Measurements from ENCODE around the gene CCSAP. TPM values are rescaled to one million over a fixed set of nuclear protein-coding genes. Genes with fewer than 3 reads are reported as not detected.
A peak's percentile ranks its signal among the peaks of the same experiment; 100 is the strongest.

The CCSAP gene
- polyA plus RNA-seq, 3 donors: 5.2 to 12.2 (median 6.7) TPM

DNA sequence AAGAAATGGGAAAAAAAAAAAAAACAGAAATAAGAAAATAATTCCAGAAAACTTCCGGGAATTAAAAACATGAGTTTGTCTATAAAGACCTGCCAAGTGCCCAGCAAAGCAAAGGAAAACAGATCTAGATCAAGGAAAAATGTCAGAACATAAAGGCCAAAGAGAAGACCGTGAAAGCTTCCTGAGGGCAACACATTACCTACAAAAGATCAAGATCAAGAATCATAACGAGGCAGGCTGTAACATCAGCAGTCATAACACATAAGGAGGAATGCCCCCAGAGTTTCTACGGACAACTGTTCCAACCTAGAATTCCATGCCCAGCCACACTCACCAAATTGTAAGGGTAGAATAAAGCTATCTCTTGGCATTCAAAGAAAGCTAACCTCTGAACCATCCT is 3.8 kb downstream of the CCSAP start:
- DNase-seq: no peak
- Histone ChIP-seq H3K4me1 (ENCODE audit: control insufficient read depth in 1 of 2, insufficient read depth in 2 of 2, low read length in 2 of 2) (peaks cover 38 to 52% of the 10 kb centered on the region in 2 donors), H3K4me3 (replicated peaks in 1 of 3; ENCODE audit: low read depth in 2 of 3, low read length in 3 of 3) (peak overlapping the region in 1 of 3 experiments; percentile 11), H3K27ac (ENCODE audit: low read depth in 1 of 2, low read length in 2 of 2) (peak overlapping the region in 1 of 2 donors; percentile 17), H3K36me3 (replicated peaks in 1 of 2; ENCODE audit: control insufficient read depth in 1 of 2, insufficient read depth in 2 of 2, low read length in 2 of 2) (peaks cover 6 to 11% of the 10 kb centered on the region in 2 donors), H3K4me2 (replicated peaks; ENCODE audit: extremely low read depth, low read length, poor library complexity, severe bottlenecking) (no peak overlapping the region), H3K9me3 (replicated peaks in 1 of 2; ENCODE audit: control insufficient read depth in 1 of 2, insufficient read depth in 1 of 2, low read length in 2 of 2) (peaks cover 0 to 5% of the 10 kb centered on the region in 2 donors), H3K27me3 (ENCODE audit: control insufficient read depth in 2 of 2, insufficient read depth in 2 of 2, low read length in 2 of 2) (no peaks in the 10 kb centered on the region), H3K79me2 (ENCODE audit: insufficient read depth, low read length) (peaks cover 80% of the 10 kb centered on the region), H4K20me1 (ENCODE audit: insufficient read depth, low read length) (peaks cover 39% of the 10 kb centered on the region), H2AFZ (ENCODE audit: insufficient read depth, low read depth, low read length, poor library complexity, severe bottlenecking) (no peak overlapping the region), H3K9ac (ENCODE audit: insufficient read depth, low read length, poor library complexity, severe bottlenecking) (no peak overlapping the region)
- no peaks in the 10 kb centered on the region for H3K27me3 Mint-ChIP-seq (ENCODE audit: low read depth in 3 of 3)
- H3K9me3 Mint-ChIP-seq: peaks cover 0 to 8% (median 5%) of the 10 kb centered on the region in 7 donors
- H3K36me3 Mint-ChIP-seq: peaks cover 16 to 25% of the 10 kb centered on the region in 2 donors
- no peak for TF ChIP-seq CTCF (IDR thresholded peaks at IDR 0.05)
- H3K4me3 Mint-ChIP-seq: no peak overlapping the region
- H3K4me1 Mint-ChIP-seq: peaks cover 57% of the 10 kb centered on the region
- H3K27ac Mint-ChIP-seq: peak overlapping the region in 1 of 7 donors; percentile 70
- WGBS (ENCODE audit: insufficient coverage): no CpG with 5 or more reads among the region's 4 CpGs
- intact Hi-C loops (cut with micrococcal nuclease): no loop called here

- Histone ChIP-seq H3K9ac (ENCODE audit: insufficient read depth, low read length, poor library complexity, severe bottlenecking) (no peak overlapping the region), H3K4me1 (ENCODE audit: control insufficient read depth in 1 of 2, insufficient read depth in 2 of 2, low read length in 2 of 2) (peaks cover 31 to 37% of the 10 kb centered on the region in 2 donors), H3K4me2 (replicated peaks; ENCODE audit: extremely low read depth, low read length, poor library complexity, severe bottlenecking) (no peak overlapping the region), H4K20me1 (ENCODE audit: insufficient read depth, low read length) (peaks cover 39% of the 10 kb centered on the region), H3K27ac (ENCODE audit: low read depth in 1 of 2, low read length in 2 of 2) (peak overlapping the region in 1 of 2 donors; percentile 2), H2AFZ (ENCODE audit: insufficient read depth, low read depth, low read length, poor library complexity, severe bottlenecking) (no peak overlapping the region), H3K79me2 (ENCODE audit: insufficient read depth, low read length) (peaks cover 98% of the 10 kb centered on the region), H3K4me3 (replicated peaks in 1 of 3; ENCODE audit: low read depth in 2 of 3, low read length in 3 of 3) (no peak overlapping the region), H3K36me3 (replicated peaks in 1 of 2; ENCODE audit: control insufficient read depth in 1 of 2, insufficient read depth in 2 of 2, low read length in 2 of 2) (peaks cover 6 to 16% of the 10 kb centered on the region in 2 donors), H3K27me3 (ENCODE audit: control insufficient read depth in 2 of 2, insufficient read depth in 2 of 2, low read length in 2 of 2) (no peaks in the 10 kb centered on the region), H3K9me3 (replicated peaks in 1 of 2; ENCODE audit: control insufficient read depth in 1 of 2, insufficient read depth in 1 of 2, low read length in 2 of 2) (peaks cover 0 to 8% of the 10 kb centered on the region in 2 donors)
- Mint-ChIP-seq H3K27ac (peak overlapping the region in 3 of 7 donors; percentile 23 to 79 (median 79)), H3K4me1 (peaks cover 46% of the 10 kb centered on the region), H3K27me3 (ENCODE audit: low read depth in 3 of 3) (no peaks in the 10 kb centered on the region), H3K4me3 (no peak overlapping the region), H3K36me3 (peaks cover 18 to 27% of the 10 kb centered on the region in 2 donors), H3K9me3 (peaks cover 0 to 10% (median 5%) of the 10 kb centered on the region in 7 donors)
- no peak for TF ChIP-seq CTCF (IDR thresholded peaks at IDR 0.05)
- WGBS (ENCODE audit: insufficient coverage): 100% methylated on average over 2 of the region's 3 CpGs
- no peak for DNase-seq
- intact Hi-C loops (cut with micrococcal nuclease): no loop called here
These were observed 6.5 kb downstream of the CCSAP start for GRCh38 chr1:229336345-229336744.
